ENCODE data around the gene TMSB4X. TPM values are rescaled to one million over a fixed set of nuclear protein-coding genes. Genes with fewer than 3 reads are reported as not detected.
A peak's percentile ranks its signal among the peaks of the same experiment; 100 is the strongest.

Gene TMSB4X
- total RNA-seq, 1 donor from 2014 or later = 3,119 TPM

DNA sequence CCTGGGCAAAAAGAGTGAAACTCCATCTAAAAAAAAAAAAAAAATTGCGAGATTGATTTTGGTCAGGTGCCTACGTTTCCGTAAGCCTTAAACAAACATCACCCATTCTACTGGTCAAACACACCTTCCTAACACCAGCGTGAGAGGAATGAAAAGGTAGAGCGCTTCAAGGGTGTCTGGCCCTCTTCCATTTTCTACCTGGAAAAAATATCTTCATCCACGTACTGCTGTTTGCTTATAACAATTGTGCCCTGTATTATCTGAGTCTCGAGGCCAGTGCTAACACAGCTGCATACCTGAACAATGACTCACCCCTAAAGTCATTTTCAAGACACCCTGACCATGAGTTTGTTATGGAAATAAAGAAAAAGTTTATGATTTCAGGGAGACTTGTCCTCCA is 13.9 kb downstream of the TMSB4X start:
- Histone ChIP-seq H3K9me3 (no peaks in the 10 kb centered on the region), H3K27ac (no peak overlapping the region), H3K4me1 (peaks cover 19% of the 10 kb centered on the region), H3K27me3 (no peaks in the 10 kb centered on the region), H3K4me3 (no peak overlapping the region), H3K36me3 (no peaks in the 10 kb centered on the region)
- intact Hi-C loops (cut with DNase I) = loop anchor here (5.0 kb wide), 1 partner anchor 1516 kb away; no protein-coding TSS in a partner anchor
- no peak for DNase-seq (ENCODE audit: extremely low spot score in 2 of 2)
- TF ChIP-seq POLR2A (IDR thresholded peaks at IDR 0.05) (no peak), POLR2AphosphoS5 (IDR thresholded peaks at IDR 0.05; ENCODE audit: insufficient read depth in 1 of 2, low read depth in 1 of 2) (peak in 1 of 2 donors; percentile 41)

DNA sequence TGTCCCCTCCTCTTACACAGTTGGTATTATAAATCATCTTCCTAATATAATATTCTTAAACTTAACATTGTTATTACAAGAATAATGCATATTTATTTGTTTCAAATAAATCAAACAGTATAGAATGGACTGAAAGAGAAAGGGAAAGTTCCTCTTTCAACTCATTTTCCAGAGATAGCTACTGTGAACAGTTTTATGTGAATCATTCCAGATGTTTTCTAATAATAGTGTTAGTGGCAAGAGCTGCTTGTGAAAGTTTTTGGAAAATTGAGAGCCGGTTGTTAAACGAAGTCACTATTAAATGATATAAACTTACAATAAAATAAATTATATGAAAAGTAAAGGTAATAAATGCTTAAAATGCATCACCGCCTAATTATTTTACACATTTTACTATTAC is 14.6 kb downstream of the TMSB4X start:
- intact Hi-C loops (cut with DNase I) = loop anchor here (5.0 kb wide), 1 partner anchor 1517 kb away; no protein-coding TSS in a partner anchor
- Histone ChIP-seq H3K36me3 (no peaks in the 10 kb centered on the region), H3K27me3 (no peaks in the 10 kb centered on the region), H3K27ac (no peak overlapping the region), H3K4me3 (no peak overlapping the region), H3K4me1 (peaks cover 16% of the 10 kb centered on the region), H3K9me3 (no peaks in the 10 kb centered on the region)
- no peak for TF ChIP-seq CTCF (IDR thresholded peaks at IDR 0.05)
- TF ChIP-seq POLR2AphosphoS5 (IDR thresholded peaks at IDR 0.05; ENCODE audit: insufficient read depth in 1 of 2, low read depth in 1 of 2) = no peak
- TF ChIP-seq POLR2A (IDR thresholded peaks at IDR 0.05) = no peak
- no peak for DNase-seq (ENCODE audit: extremely low spot score in 2 of 2)

- Histone ChIP-seq H3K36me3 (no peaks in the 10 kb centered on the region), H3K9me3 (no peaks in the 10 kb centered on the region), H3K27ac (no peak overlapping the region), H3K27me3 (no peaks in the 10 kb centered on the region), H3K4me3 (no peak overlapping the region), H3K4me1 (peaks cover 10% of the 10 kb centered on the region)
- DNase-seq (ENCODE audit: extremely low spot score in 2 of 2) = no peak
- intact Hi-C loops (cut with DNase I) = no loop called here
- TF ChIP-seq CTCF (IDR thresholded peaks at IDR 0.05) (no peak), POLR2A (IDR thresholded peaks at IDR 0.05) (no peak), POLR2AphosphoS5 (IDR thresholded peaks at IDR 0.05; ENCODE audit: insufficient read depth in 1 of 2, low read depth in 1 of 2) (no peak)
These were observed 16.7 kb downstream of the TMSB4X start for GRCh38 chrX:12991575-12991974.

GRCh38 chrX:12992544-12993118 is 17.7 kb downstream of the TMSB4X start:
- Histone ChIP-seq H3K4me3 (no peak overlapping the region), H3K4me1 (peaks cover 10% of the 10 kb centered on the region), H3K27ac (no peak overlapping the region), H3K9me3 (no peaks in the 10 kb centered on the region), H3K27me3 (no peaks in the 10 kb centered on the region), H3K36me3 (no peaks in the 10 kb centered on the region)
- no peak for DNase-seq (ENCODE audit: extremely low spot score in 2 of 2)
- TF ChIP-seq POLR2A (IDR thresholded peaks at IDR 0.05) = no peak
- no peak for TF ChIP-seq POLR2AphosphoS5 (IDR thresholded peaks at IDR 0.05; ENCODE audit: insufficient read depth in 1 of 2, low read depth in 1 of 2)
- TF ChIP-seq CTCF (IDR thresholded peaks at IDR 0.05) = no peak
- intact Hi-C loops (cut with DNase I) = no loop called here

DNA sequence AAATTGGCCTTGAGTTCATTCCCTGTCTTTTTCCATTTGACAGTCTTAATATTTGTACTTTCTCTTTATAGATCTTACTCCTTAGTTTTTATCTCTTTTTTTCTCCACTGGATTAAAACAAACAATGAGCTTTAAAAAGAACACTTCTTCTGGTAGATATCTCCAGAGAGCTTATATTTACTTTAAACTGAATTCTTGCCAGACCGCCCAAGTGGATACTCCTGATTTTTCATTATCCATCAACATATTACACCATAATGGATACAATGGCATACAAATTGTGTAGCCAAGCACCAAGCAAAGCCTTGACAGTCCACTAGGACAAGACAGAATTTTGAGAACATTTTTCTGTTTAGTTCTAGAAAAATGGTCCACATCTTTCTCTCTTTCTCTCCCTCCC is 18.9 kb downstream of the TMSB4X start:
- H3K36me3 ChIP-seq = no peaks in the 10 kb centered on the region
- TF ChIP-seq POLR2AphosphoS5 (IDR thresholded peaks at IDR 0.05; ENCODE audit: insufficient read depth in 1 of 2, low read depth in 1 of 2) = no peak
- no peak for TF ChIP-seq CTCF (IDR thresholded peaks at IDR 0.05)
- H3K4me3 ChIP-seq = no peak overlapping the region
- intact Hi-C loops (cut with DNase I) = no loop called here
- H3K27ac ChIP-seq = no peak overlapping the region
- H3K9me3 ChIP-seq = no peaks in the 10 kb centered on the region
- H3K4me1 ChIP-seq = peaks cover 13% of the 10 kb centered on the region
- H3K27me3 ChIP-seq = no peaks in the 10 kb centered on the region
- no peak for DNase-seq (ENCODE audit: extremely low spot score in 2 of 2)
